HEK293T (cell line): ENCODE data around the gene UBE2G1.

Experiments used
- CTBP1 ChIP-seq: fragments of 450-650 bp; IDR thresholded peaks from 2 replicates; pipeline ENCODE4 v1.6.1; 2016; ENCODE audit warnings: borderline replicate concordance
- SP1 ChIP-seq: fragments of 450-650 bp; IDR thresholded peaks from 2 replicates; pipeline ENCODE4 v1.6.1; 2017

GRCh38 chr17:4319221-4319620, 47.3 kb downstream of the UBE2G1 start:
- TF ChIP-seq CTBP1, result no peak
- no peak for TF ChIP-seq SP1
